Panc1 (cell line): ENCODE measurements around the gene DYNC1H1.

Experiments used
- POLR2AphosphoS5 ChIP-seq: IDR thresholded peaks from 2 replicates; pipeline ENCODE4 v1.6.1; 2012; ENCODE audit warnings: mild to moderate bottlenecking, low read depth, low read length, moderate library complexity
- SIN3A ChIP-seq: IDR thresholded peaks from 2 replicates; pipeline ENCODE4 v1.6.1; 2012; ENCODE audit warnings: low read depth, mild to moderate bottlenecking, low read length, moderate library complexity, borderline replicate concordance; ENCODE audit not compliant: insufficient read depth
- TCF7L2 ChIP-seq: IDR thresholded peaks from 2 replicates; pipeline ENCODE4 v1.6.1; 2011; ENCODE audit warnings: mild to moderate bottlenecking, low read depth, low read length, inconsistent platforms
- TF ChIP-seq, protein P1 (sequence below): fragments of 450-650 bp; IDR thresholded peaks from 2 replicates; pipeline ENCODE4 v1.5.1; 2017; ENCODE audit warnings: mild to moderate bottlenecking
- TF ChIP-seq, protein P2 (sequence below), 2 experiments: IDR thresholded peaks; 2 replicates each; pipeline ENCODE4 v1.6.1; 2011 to 2012; ENCODE audit warnings: low read depth in 2 of 2, control low read depth in 1 of 2, low read length in 1 of 2, mild to moderate bottlenecking in 1 of 2, moderate library complexity in 1 of 2; ENCODE audit not compliant: insufficient read depth in 1 of 2

DNA sequence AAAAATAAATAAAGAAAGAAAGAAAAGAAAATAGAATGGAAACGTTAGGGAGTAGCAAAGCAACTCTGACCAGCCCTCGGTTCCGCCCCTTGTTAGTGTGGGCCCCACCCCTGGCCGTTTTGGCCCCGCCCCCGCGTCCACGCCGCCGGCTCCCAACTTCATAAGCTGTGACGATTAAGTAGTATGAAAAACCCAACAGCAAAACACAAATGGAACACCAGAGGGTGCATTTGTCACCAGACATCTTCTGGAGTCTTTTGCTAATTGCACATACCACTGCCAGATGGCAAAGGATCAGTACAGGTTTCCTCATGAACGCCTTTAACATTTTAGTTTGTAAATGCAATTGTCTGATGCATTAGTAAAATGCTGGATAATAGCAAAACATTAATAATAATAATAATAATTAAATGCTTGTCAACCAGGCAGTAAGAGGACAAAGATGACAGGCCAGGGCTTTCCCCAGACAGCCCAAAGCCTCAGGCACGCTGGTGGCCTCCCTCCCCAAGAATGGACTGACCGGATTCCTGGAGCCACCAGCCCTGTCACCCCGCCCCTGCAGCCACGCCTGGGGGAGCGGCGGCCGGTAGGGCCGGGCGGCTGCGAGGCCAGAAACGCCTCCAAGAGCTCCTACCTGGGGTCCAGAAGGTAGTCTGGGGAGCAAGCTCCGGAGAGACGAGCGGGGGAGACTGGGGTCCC is 98.9 kb downstream of the DYNC1H1 start:
- TF ChIP-seq, protein P1, sequence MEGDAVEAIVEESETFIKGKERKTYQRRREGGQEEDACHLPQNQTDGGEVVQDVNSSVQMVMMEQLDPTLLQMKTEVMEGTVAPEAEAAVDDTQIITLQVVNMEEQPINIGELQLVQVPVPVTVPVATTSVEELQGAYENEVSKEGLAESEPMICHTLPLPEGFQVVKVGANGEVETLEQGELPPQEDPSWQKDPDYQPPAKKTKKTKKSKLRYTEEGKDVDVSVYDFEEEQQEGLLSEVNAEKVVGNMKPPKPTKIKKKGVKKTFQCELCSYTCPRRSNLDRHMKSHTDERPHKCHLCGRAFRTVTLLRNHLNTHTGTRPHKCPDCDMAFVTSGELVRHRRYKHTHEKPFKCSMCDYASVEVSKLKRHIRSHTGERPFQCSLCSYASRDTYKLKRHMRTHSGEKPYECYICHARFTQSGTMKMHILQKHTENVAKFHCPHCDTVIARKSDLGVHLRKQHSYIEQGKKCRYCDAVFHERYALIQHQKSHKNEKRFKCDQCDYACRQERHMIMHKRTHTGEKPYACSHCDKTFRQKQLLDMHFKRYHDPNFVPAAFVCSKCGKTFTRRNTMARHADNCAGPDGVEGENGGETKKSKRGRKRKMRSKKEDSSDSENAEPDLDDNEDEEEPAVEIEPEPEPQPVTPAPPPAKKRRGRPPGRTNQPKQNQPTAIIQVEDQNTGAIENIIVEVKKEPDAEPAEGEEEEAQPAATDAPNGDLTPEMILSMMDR: no peak
- TF ChIP-seq POLR2AphosphoS5 (no peak), TCF7L2 (no peak), SIN3A (no peak)
- TF ChIP-seq, protein P2, sequence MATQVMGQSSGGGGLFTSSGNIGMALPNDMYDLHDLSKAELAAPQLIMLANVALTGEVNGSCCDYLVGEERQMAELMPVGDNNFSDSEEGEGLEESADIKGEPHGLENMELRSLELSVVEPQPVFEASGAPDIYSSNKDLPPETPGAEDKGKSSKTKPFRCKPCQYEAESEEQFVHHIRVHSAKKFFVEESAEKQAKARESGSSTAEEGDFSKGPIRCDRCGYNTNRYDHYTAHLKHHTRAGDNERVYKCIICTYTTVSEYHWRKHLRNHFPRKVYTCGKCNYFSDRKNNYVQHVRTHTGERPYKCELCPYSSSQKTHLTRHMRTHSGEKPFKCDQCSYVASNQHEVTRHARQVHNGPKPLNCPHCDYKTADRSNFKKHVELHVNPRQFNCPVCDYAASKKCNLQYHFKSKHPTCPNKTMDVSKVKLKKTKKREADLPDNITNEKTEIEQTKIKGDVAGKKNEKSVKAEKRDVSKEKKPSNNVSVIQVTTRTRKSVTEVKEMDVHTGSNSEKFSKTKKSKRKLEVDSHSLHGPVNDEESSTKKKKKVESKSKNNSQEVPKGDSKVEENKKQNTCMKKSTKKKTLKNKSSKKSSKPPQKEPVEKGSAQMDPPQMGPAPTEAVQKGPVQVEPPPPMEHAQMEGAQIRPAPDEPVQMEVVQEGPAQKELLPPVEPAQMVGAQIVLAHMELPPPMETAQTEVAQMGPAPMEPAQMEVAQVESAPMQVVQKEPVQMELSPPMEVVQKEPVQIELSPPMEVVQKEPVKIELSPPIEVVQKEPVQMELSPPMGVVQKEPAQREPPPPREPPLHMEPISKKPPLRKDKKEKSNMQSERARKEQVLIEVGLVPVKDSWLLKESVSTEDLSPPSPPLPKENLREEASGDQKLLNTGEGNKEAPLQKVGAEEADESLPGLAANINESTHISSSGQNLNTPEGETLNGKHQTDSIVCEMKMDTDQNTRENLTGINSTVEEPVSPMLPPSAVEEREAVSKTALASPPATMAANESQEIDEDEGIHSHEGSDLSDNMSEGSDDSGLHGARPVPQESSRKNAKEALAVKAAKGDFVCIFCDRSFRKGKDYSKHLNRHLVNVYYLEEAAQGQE (IDR thresholded peaks at IDR 0.05; ENCODE audit: insufficient read depth in 1 of 2, low read depth in 2 of 2, low read length in 1 of 2): no peak
